HEK293 (cell line): ENCODE results near the gene MYH3.

ENCODE experiments used
- CTCF ChIA-PET: fragments of 350-600 bp; formaldehyde crosslinking; extraction: SDS; loops from one replicate; lab custom pipeline; 2021; ENCODE audit warnings: antibody characterized with exemption; lab: Yijun Ruan, JAX
- POLR2A ChIA-PET: fragments of 300-600 bp; formaldehyde crosslinking; extraction: SDS; loops from one replicate; lab custom pipeline; 2020; ENCODE audit warnings: antibody characterized with exemption, inconsistent platforms; lab: Yijun Ruan, JAX
- H3K27ac ChIP-seq: fragments of 200-500 bp; sonication (Bioruptor generic); 2 replicates; pipeline ENCODE4 v1.5.1; 2014; ENCODE audit warnings: low read depth, low read length, control low read depth, inconsistent platforms; ENCODE audit errors: extremely low read depth
- H3K36me3 ChIP-seq, 2 experiments: fragments of 200-500 bp in 1 of 2; sonication (Bioruptor generic) in 1 of 2; 1 replicate in 1 of 2; 2 replicates in 1 of 2; pipeline ENCODE4 v1.5.1; 2014 to 2017; ENCODE audit warnings: inconsistent platforms in 2 of 2, low read length in 2 of 2; ENCODE audit not compliant: control insufficient read depth in 2 of 2, insufficient read depth in 1 of 2
- H3K4me1 ChIP-seq: fragments of 200-500 bp; sonication (Bioruptor generic); 2 replicates; pipeline ENCODE4 v1.5.1; 2014; ENCODE audit warnings: mild to moderate bottlenecking, low read length, inconsistent platforms; ENCODE audit not compliant: control insufficient read depth, insufficient read depth
- H3K4me3 ChIP-seq: 2 replicates; pipeline ENCODE4 v1.5.1; 2011; ENCODE audit warnings: low read depth, mild to moderate bottlenecking, control low read depth, low read length, moderate library complexity
- H3K9me3 ChIP-seq: fragments of 200-500 bp; sonication (Bioruptor generic); 2 replicates; pipeline ENCODE4 v1.5.1; 2014; ENCODE audit warnings: low read depth, low read length, inconsistent platforms; ENCODE audit not compliant: control insufficient read depth, insufficient read depth
- KLF1 ChIP-seq: fragments of 450-650 bp; formaldehyde crosslinking; IDR thresholded peaks from 2 replicates; pipeline ENCODE4 v1.5.1; 2016; ENCODE audit warnings: missing biosample characterization, missing genetic modification characterization
- TSHZ1 ChIP-seq: fragments of 450-650 bp; formaldehyde crosslinking; IDR thresholded peaks from 2 replicates; pipeline ENCODE4 v1.5.1; 2016; ENCODE audit warnings: missing biosample characterization, missing genetic modification characterization, borderline replicate concordance
- YY2 ChIP-seq: fragments of 450-650 bp; formaldehyde crosslinking; IDR thresholded peaks from 2 replicates; pipeline ENCODE4 v1.5.1; 2016; ENCODE audit warnings: missing biosample characterization, missing genetic modification characterization
- ZBTB21 ChIP-seq: fragments of 450-650 bp; formaldehyde crosslinking; IDR thresholded peaks from 2 replicates; pipeline ENCODE4 v1.5.1; 2017; ENCODE audit warnings: missing biosample characterization, missing genetic modification characterization
- ZNF10 ChIP-seq: fragments of 450-650 bp; formaldehyde crosslinking; IDR thresholded peaks from 2 replicates; pipeline ENCODE4 v1.5.1; 2017; ENCODE audit warnings: missing biosample characterization, missing genetic modification characterization
- ZNF2 ChIP-seq: fragments of 450-650 bp; formaldehyde crosslinking; IDR thresholded peaks from 2 replicates; pipeline ENCODE4 v1.5.1; 2016; ENCODE audit warnings: missing biosample characterization, missing genetic modification characterization
- ZNF214 ChIP-seq: fragments of 450-650 bp; formaldehyde crosslinking; IDR thresholded peaks from 2 replicates; pipeline ENCODE4 v1.5.1; 2017; ENCODE audit warnings: missing biosample characterization, mild to moderate bottlenecking, missing genetic modification characterization, borderline replicate concordance
- ZNF341 ChIP-seq: fragments of 450-650 bp; formaldehyde crosslinking; IDR thresholded peaks from 2 replicates; pipeline ENCODE4; 2016; ENCODE audit warnings: low read depth, missing biosample characterization, missing genetic modification characterization
- ZNF350 ChIP-seq: fragments of 450-650 bp; formaldehyde crosslinking; IDR thresholded peaks from 2 replicates; pipeline ENCODE4 v1.5.0; 2017; ENCODE audit warnings: missing biosample characterization, mild to moderate bottlenecking, missing genetic modification characterization
- ZNF404 ChIP-seq: fragments of 450-650 bp; formaldehyde crosslinking; IDR thresholded peaks from 2 replicates; pipeline ENCODE4 v1.5.1; 2017; ENCODE audit warnings: missing biosample characterization, missing genetic modification characterization
- ZNF433 ChIP-seq: fragments of 450-650 bp; formaldehyde crosslinking; IDR thresholded peaks from 2 replicates; pipeline ENCODE4 v1.5.1; 2016; ENCODE audit warnings: missing biosample characterization, missing genetic modification characterization, low read depth
- ZNF488 ChIP-seq: fragments of 450-650 bp; formaldehyde crosslinking; IDR thresholded peaks from 2 replicates; pipeline ENCODE4 v1.5.1; 2016; ENCODE audit warnings: missing biosample characterization, missing genetic modification characterization
- ZNF513 ChIP-seq: fragments of 450-650 bp; IDR thresholded peaks from 2 replicates; pipeline ENCODE4 v1.5.1; 2018; ENCODE audit warnings: missing biosample characterization, missing genetic modification characterization
- ZNF521 ChIP-seq: fragments of 450-650 bp; formaldehyde crosslinking; IDR thresholded peaks from 2 replicates; pipeline ENCODE4 v1.5.1; 2017; ENCODE audit warnings: missing biosample characterization, mild to moderate bottlenecking, missing genetic modification characterization
- ZNF560 ChIP-seq: fragments of 450-650 bp; formaldehyde crosslinking; IDR thresholded peaks from 2 replicates; pipeline ENCODE4 v1.5.1; 2017; ENCODE audit warnings: missing biosample characterization, missing genetic modification characterization, borderline replicate concordance
- ZNF624 ChIP-seq: fragments of 450-650 bp; formaldehyde crosslinking; IDR thresholded peaks from 2 replicates; pipeline ENCODE4 v1.5.1; 2017; ENCODE audit warnings: missing biosample characterization, missing genetic modification characterization
- ZNF701 ChIP-seq: fragments of 450-650 bp; formaldehyde crosslinking; IDR thresholded peaks from 2 replicates; pipeline ENCODE4 v1.5.1; 2016; ENCODE audit warnings: missing biosample characterization, missing genetic modification characterization
- ZNF704 ChIP-seq: fragments of 450-650 bp; formaldehyde crosslinking; IDR thresholded peaks from 2 replicates; pipeline ENCODE4 v1.5.1; 2016; ENCODE audit warnings: missing biosample characterization, missing genetic modification characterization
- ZNF830 ChIP-seq: fragments of 450-650 bp; IDR thresholded peaks from 2 replicates; pipeline ENCODE4 v1.5.0; 2018; ENCODE audit warnings: missing biosample characterization, missing genetic modification characterization, low read depth, mild to moderate bottlenecking, moderate library complexity
- ZNF837 ChIP-seq: fragments of 450-650 bp; formaldehyde crosslinking; IDR thresholded peaks from 2 replicates; pipeline ENCODE4 v1.5.1; 2016; ENCODE audit warnings: missing biosample characterization, missing genetic modification characterization
- ZSCAN18 ChIP-seq: fragments of 450-650 bp; formaldehyde crosslinking; IDR thresholded peaks from 2 replicates; pipeline ENCODE4 v1.5.1; 2016; ENCODE audit warnings: missing biosample characterization, missing genetic modification characterization
- ZSCAN4 ChIP-seq: fragments of 450-650 bp; formaldehyde crosslinking; IDR thresholded peaks from 2 replicates; pipeline ENCODE4 v1.5.1; 2017; ENCODE audit warnings: missing biosample characterization, missing genetic modification characterization

MYH3 gene

GRCh38 chr17:10638151-10638550, 19.0 kb downstream of the MYH3 start:
- TF ChIP-seq ZNF433 (tag by site-specific recombination) (no peak), ZNF830 (no peak)
- Histone ChIP-seq H3K9me3 (no peaks in the 10 kb centered on the region), H3K4me1 (no peaks in the 10 kb centered on the region), H3K27ac (no peak overlapping the region), H3K36me3 (peaks cover 0 to 78% of the 10 kb centered on the region in 2 experiments; a peak in 2 of 3 replicates), H3K4me3 (no peak overlapping the region)
- ChIA-PET CTCF (interaction anchor here (1.0 to 10.6 kb wide), 4 partner anchors 5 to 206 kb away, joined by 3 to 135 read pairs (median 72); no protein-coding TSS in a partner anchor), POLR2A (no interaction called here)

- CTCF ChIA-PET, result interaction anchor here (0.7 to 10.6 kb wide), 5 partner anchors 8 to 782 kb away, joined by 3 to 135 read pairs (median 3); no protein-coding TSS in a partner anchor
Measured at GRCh38 chr17:10635290-10635689, 21.8 kb downstream of the MYH3 start.

GRCh38 chr17:10633738-10634379, 23.2 kb downstream of the MYH3 start:
- H3K4me1 ChIP-seq, result no peaks in the 10 kb centered on the region
- H3K9me3 ChIP-seq, result no peaks in the 10 kb centered on the region
- POLR2A ChIA-PET, result no interaction called here
- TF ChIP-seq ZNF350 (tag by site-specific recombination) (no peak), ZNF341 (tag by site-specific recombination) (no peak), TSHZ1 (tag by site-specific recombination) (no peak), YY2 (no peak), ZSCAN18 (tag by site-specific recombination) (no peak), ZBTB21 (tag by site-specific recombination) (no peak), ZNF404 (tag by site-specific recombination) (no peak), ZNF513 (no peak), ZNF704 (tag by site-specific recombination) (no peak), ZNF214 (tag by site-specific recombination) (no peak), KLF1 (tag by site-specific recombination) (no peak), ZSCAN4 (no peak)
- no peak overlapping the region for H3K4me3 ChIP-seq
- H3K36me3 ChIP-seq, result peaks cover 0 to 68% of the 10 kb centered on the region in 2 experiments; a peak in 2 of 3 replicates
- CTCF ChIA-PET, result interaction anchor here (0.6 to 10.6 kb wide), 7 partner anchors 9 to 204 kb away, joined by 3 to 210 read pairs (median 3); partner anchors contain the start of gene PIRT
- no peak overlapping the region for H3K27ac ChIP-seq

More at GRCh38 chr17:10635290-10635689, 21.8 kb downstream of the MYH3 start:
- Histone ChIP-seq H3K27ac (no peak overlapping the region), H3K4me3 (no peak overlapping the region), H3K4me1 (no peaks in the 10 kb centered on the region), H3K9me3 (no peaks in the 10 kb centered on the region), H3K36me3 (peaks cover 0 to 69% of the 10 kb centered on the region in 2 experiments; a peak in 2 of 3 replicates)
- no peak for TF ChIP-seq ZNF10 (tag by site-specific recombination)
- no peak for TF ChIP-seq ZNF2 (tag by site-specific recombination)
- TF ChIP-seq ZNF560 (tag by site-specific recombination), result no peak
- TF ChIP-seq ZNF701, result no peak
- no peak for TF ChIP-seq ZNF521 (tag by site-specific recombination)
- no peak for TF ChIP-seq ZNF624 (tag by site-specific recombination)
- no peak for TF ChIP-seq ZNF837 (tag by site-specific recombination)
- TF ChIP-seq ZNF488, result no peak
- POLR2A ChIA-PET, result no interaction called here
